ENCODE measurements around the gene CUX1. TPM values are rescaled to one million over a fixed set of nuclear protein-coding genes. Genes with fewer than 3 reads are reported as not detected.
A peak's percentile ranks its signal among the peaks of the same experiment; 100 is the strongest.

Gene CUX1
- total and polyA plus RNA-seq, 5 donors, result 54.1 to 146 (median 109) TPM

- ATAC-seq, result no peak
Observed at GRCh38 chr7:102150266-102150665, 332.8 kb downstream of the CUX1 start.

GRCh38 chr7:102152672-102153598, 335.5 kb downstream of the CUX1 start:
- Histone ChIP-seq H3K4me3 (ENCODE audit: low read length) (no peak overlapping the region), H3K4me1 (ENCODE audit: control insufficient read depth, insufficient read depth, low read length) (peaks cover 2% of the 10 kb centered on the region), H3K9me3 (ENCODE audit: control insufficient read depth, low read length) (no peaks in the 10 kb centered on the region), H3K27ac (ENCODE audit: low read length) (peak overlapping the region; percentile 53), H3K27me3 (ENCODE audit: control insufficient read depth, insufficient read depth) (no peaks in the 10 kb centered on the region)
- DNase-seq (peak; percentile 36 to 66 (median 56)), ATAC-seq (peak; percentile 79 to 83)
- intact Hi-C loops (cut with DNase I), result no loop called here
- 52% methylated on average over 21 of the region's 21 CpGs for WGBS

More at GRCh38 chr7:102150266-102150665, 332.8 kb downstream of the CUX1 start:
- Histone ChIP-seq H3K27ac (ENCODE audit: low read length) (no peak overlapping the region), H3K4me1 (ENCODE audit: control insufficient read depth, insufficient read depth, low read length) (peaks cover 4% of the 10 kb centered on the region), H3K9me3 (ENCODE audit: control insufficient read depth, low read length) (no peaks in the 10 kb centered on the region), H3K4me3 (ENCODE audit: low read length) (no peak overlapping the region), H3K27me3 (ENCODE audit: control insufficient read depth, insufficient read depth) (no peaks in the 10 kb centered on the region)
- intact Hi-C loops (cut with DNase I), result no loop called here
- no peak for DNase-seq
- 92% methylated on average over 18 of the region's 18 CpGs for WGBS

GRCh38 chr7:102153599-102153946, 336.1 kb downstream of the CUX1 start:
- peaks cover 2% of the 10 kb centered on the region for H3K4me1 ChIP-seq (ENCODE audit: control insufficient read depth, insufficient read depth, low read length)
- intact Hi-C loops (cut with DNase I), result no loop called here
- H3K27me3 ChIP-seq (ENCODE audit: control insufficient read depth, insufficient read depth), result no peaks in the 10 kb centered on the region
- peak in 1 of 3 donors; percentile 20 for DNase-seq
- no peak overlapping the region for H3K4me3 ChIP-seq (ENCODE audit: low read length)
- H3K9me3 ChIP-seq (ENCODE audit: control insufficient read depth, low read length), result no peaks in the 10 kb centered on the region
- peak overlapping the region; percentile 26 for H3K27ac ChIP-seq (ENCODE audit: low read length)
- 64% methylated on average over 7 of the region's 7 CpGs for WGBS
- ATAC-seq, result peak; percentile 32 to 43

GRCh38 chr7:102154425-102154824, 337.0 kb downstream of the CUX1 start:
- intact Hi-C loops (cut with DNase I), result no loop called here
- Histone ChIP-seq H3K4me3 (ENCODE audit: low read length) (no peak overlapping the region), H3K27ac (ENCODE audit: low read length) (no peak overlapping the region), H3K9me3 (ENCODE audit: control insufficient read depth, low read length) (no peaks in the 10 kb centered on the region), H3K4me1 (ENCODE audit: control insufficient read depth, insufficient read depth, low read length) (peaks cover 2% of the 10 kb centered on the region), H3K27me3 (ENCODE audit: control insufficient read depth, insufficient read depth) (no peaks in the 10 kb centered on the region)
- ATAC-seq (no peak), DNase-seq (no peak)
- WGBS, result over 99% methylated on average over 3 of the region's 3 CpGs

- Histone ChIP-seq H3K4me1 (ENCODE audit: control insufficient read depth, insufficient read depth, low read length) (peaks cover 2% of the 10 kb centered on the region), H3K4me3 (ENCODE audit: low read length) (no peak overlapping the region), H3K27ac (ENCODE audit: low read length) (no peak overlapping the region), H3K27me3 (ENCODE audit: control insufficient read depth, insufficient read depth) (no peaks in the 10 kb centered on the region), H3K9me3 (ENCODE audit: control insufficient read depth, low read length) (no peaks in the 10 kb centered on the region)
- intact Hi-C loops (cut with DNase I), result no loop called here
- WGBS, result 60% methylated on average over 10 of the region's 10 CpGs
- DNase-seq, result no peak
- no peak for ATAC-seq
Observed at GRCh38 chr7:102155821-102156441, 338.5 kb downstream of the CUX1 start.

GRCh38 chr7:102156867-102157266, 339.4 kb downstream of the CUX1 start:
- intact Hi-C loops (cut with DNase I), result no loop called here
- ATAC-seq (no peak), DNase-seq (no peak)
- Histone ChIP-seq H3K4me1 (ENCODE audit: control insufficient read depth, insufficient read depth, low read length) (peaks cover 2% of the 10 kb centered on the region), H3K27me3 (ENCODE audit: control insufficient read depth, insufficient read depth) (no peaks in the 10 kb centered on the region), H3K27ac (ENCODE audit: low read length) (no peak overlapping the region), H3K9me3 (ENCODE audit: control insufficient read depth, low read length) (no peaks in the 10 kb centered on the region), H3K4me3 (ENCODE audit: low read length) (no peak overlapping the region)
- 91% methylated on average over 9 of the region's 9 CpGs for WGBS

GRCh38 chr7:102165136-102165535, 347.7 kb downstream of the CUX1 start:
- ATAC-seq, result no peak
- H3K4me1 ChIP-seq (ENCODE audit: control insufficient read depth, insufficient read depth, low read length), result no peaks in the 10 kb centered on the region
- intact Hi-C loops (cut with DNase I), result no loop called here
- H3K27me3 ChIP-seq (ENCODE audit: control insufficient read depth, insufficient read depth), result no peaks in the 10 kb centered on the region
- H3K4me3 ChIP-seq (ENCODE audit: low read length), result no peak overlapping the region
- H3K9me3 ChIP-seq (ENCODE audit: control insufficient read depth, low read length), result no peaks in the 10 kb centered on the region
- DNase-seq, result no peak
- no peak overlapping the region for H3K27ac ChIP-seq (ENCODE audit: low read length)
- 81% methylated on average over 6 of the region's 6 CpGs for WGBS

- no peak overlapping the region for H3K4me3 ChIP-seq (ENCODE audit: low read length)
- DNase-seq (no peak), ATAC-seq (no peak)
- no peaks in the 10 kb centered on the region for H3K4me1 ChIP-seq (ENCODE audit: control insufficient read depth, insufficient read depth, low read length)
- H3K27me3 ChIP-seq (ENCODE audit: control insufficient read depth, insufficient read depth), result no peaks in the 10 kb centered on the region
- intact Hi-C loops (cut with DNase I), result no loop called here
- H3K9me3 ChIP-seq (ENCODE audit: control insufficient read depth, low read length), result no peaks in the 10 kb centered on the region
- 90% methylated on average over 6 of the region's 6 CpGs for WGBS
- no peak overlapping the region for H3K27ac ChIP-seq (ENCODE audit: low read length)
Observed at GRCh38 chr7:102167254-102167653, 349.8 kb downstream of the CUX1 start.

GRCh38 chr7:102169651-102170392, 352.4 kb downstream of the CUX1 start:
- no peak for DNase-seq
- no peak overlapping the region for H3K27ac ChIP-seq (ENCODE audit: low read length)
- intact Hi-C loops (cut with DNase I), result no loop called here
- no peaks in the 10 kb centered on the region for H3K4me1 ChIP-seq (ENCODE audit: control insufficient read depth, insufficient read depth, low read length)
- no peaks in the 10 kb centered on the region for H3K27me3 ChIP-seq (ENCODE audit: control insufficient read depth, insufficient read depth)
- H3K9me3 ChIP-seq (ENCODE audit: control insufficient read depth, low read length), result no peaks in the 10 kb centered on the region
- no peak overlapping the region for H3K4me3 ChIP-seq (ENCODE audit: low read length)
- peak in 1 of 2 donors; percentile 38 for ATAC-seq
- 47% methylated on average over 14 of the region's 14 CpGs for WGBS

- DNase-seq, result no peak
- intact Hi-C loops (cut with DNase I), result no loop called here
- no peak overlapping the region for H3K4me3 ChIP-seq (ENCODE audit: low read length)
- WGBS, result 67% methylated on average over 22 of the region's 22 CpGs
- peak overlapping the region; percentile 50 for H3K27ac ChIP-seq (ENCODE audit: low read length)
- peak; percentile 47 to 69 for ATAC-seq
- no peaks in the 10 kb centered on the region for H3K4me1 ChIP-seq (ENCODE audit: control insufficient read depth, insufficient read depth, low read length)
- H3K27me3 ChIP-seq (ENCODE audit: control insufficient read depth, insufficient read depth), result no peaks in the 10 kb centered on the region
- no peaks in the 10 kb centered on the region for H3K9me3 ChIP-seq (ENCODE audit: control insufficient read depth, low read length)
Observed at GRCh38 chr7:102170393-102170970, 353.1 kb downstream of the CUX1 start.

Data from right cardiac atrium (tissue), 5 donors.